Measurements from ENCODE around the gene LEP.

- no peak for TF ChIP-seq CTCF (IDR thresholded peaks at IDR 0.05)
- TF ChIP-seq POLR2A (IDR thresholded peaks at IDR 0.05), result no peak
These were observed 34.0 kb downstream of the LEP start for GRCh38 chr7:128274884-128275603.
